ENCODE data around the gene PCMTD2.

Gene PCMTD2

DNA sequence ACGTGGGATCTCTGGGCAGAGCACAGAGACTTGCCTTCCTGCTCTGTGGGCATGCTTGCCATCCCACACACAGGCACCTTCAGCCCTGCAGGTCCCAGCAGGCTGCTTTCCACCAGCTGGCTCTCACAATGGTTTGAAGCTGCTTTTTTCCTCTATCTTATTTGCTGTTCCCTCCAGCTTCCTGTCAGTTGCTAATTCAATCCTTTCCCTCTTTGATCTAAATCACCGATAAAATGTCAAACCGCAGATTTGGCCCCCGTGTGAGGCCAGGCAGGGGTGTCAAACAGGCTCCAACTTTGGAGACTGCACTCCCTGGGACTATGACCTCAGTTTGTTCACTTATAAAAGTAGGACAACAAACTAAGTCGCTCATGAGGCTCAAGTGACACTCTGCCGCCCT, 40.6 kb upstream of the PCMTD2 start:
- Histone ChIP-seq H3K4me3 (no peak overlapping the region), H4K20me1 (no peaks in the 10 kb centered on the region), H3K4me2 (peak overlapping the region; percentile 77), H3K27ac (peak overlapping the region; percentile 37), H3K9ac (peak overlapping the region; percentile 23; the same call in 1 of the 2 replicates), H3K4me1 (peaks cover 95% of the 10 kb centered on the region), H3K27me3 (no peaks in the 10 kb centered on the region), H3K9me3 (no peaks in the 10 kb centered on the region), H3K36me3 (no peaks in the 10 kb centered on the region)
- TF ChIP-seq Cebpa-rat (IDR thresholded peaks at IDR 0.05): no peak

DNA sequence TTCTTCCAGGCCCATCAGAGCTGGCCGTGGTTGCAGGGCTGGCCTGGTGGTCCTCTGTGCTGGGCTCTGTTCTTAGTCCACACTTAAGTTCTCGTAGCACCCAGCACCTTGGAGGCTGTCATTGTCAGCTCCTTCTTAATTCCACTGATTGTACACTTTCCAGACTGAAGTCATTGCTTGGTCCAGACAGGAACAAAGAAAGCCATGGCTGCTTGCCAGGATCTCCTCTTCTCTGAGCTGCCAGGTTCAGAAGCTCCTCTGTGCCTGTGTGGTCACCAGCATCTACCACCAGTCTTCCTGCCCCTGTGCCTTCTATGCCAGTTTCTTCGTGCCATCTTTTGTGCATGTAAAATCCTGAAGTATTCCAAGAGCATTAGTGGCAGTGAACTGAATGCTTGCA, 39.5 kb upstream of the PCMTD2 start:
- Histone ChIP-seq H3K4me1 (peaks cover 93% of the 10 kb centered on the region), H3K36me3 (no peaks in the 10 kb centered on the region), H3K9me3 (no peaks in the 10 kb centered on the region), H3K4me2 (peak overlapping the region; percentile 77), H3K4me3 (no peak overlapping the region), H3K9ac (no peak overlapping the region), H4K20me1 (no peaks in the 10 kb centered on the region), H3K27me3 (no peaks in the 10 kb centered on the region), H3K27ac (no peak overlapping the region)
- no peak for TF ChIP-seq Cebpa-rat (IDR thresholded peaks at IDR 0.05)

DNA sequence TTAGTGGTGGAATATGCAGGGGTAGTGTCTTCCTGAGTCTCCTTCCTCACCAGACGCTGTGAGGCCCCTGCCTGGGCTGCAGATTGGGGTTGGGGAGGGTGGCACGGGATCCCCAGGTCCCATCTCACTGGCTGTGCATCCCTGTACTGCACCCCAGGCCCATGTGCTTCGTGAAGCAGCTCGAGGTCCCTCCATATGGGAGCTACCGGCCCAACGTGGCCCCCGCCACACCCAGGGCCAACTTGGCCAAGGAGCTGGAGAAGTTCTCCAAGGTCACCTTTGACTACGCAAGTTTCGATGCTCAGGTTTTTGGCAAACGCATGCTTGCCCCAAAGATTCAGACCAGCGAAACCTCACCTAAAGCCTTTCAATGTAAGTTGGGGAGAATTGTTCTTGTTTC, 38.6 kb upstream of the PCMTD2 start:
- H4K20me1 ChIP-seq: no peaks in the 10 kb centered on the region
- H3K36me3 ChIP-seq: no peaks in the 10 kb centered on the region
- H3K4me3 ChIP-seq: no peak overlapping the region
- H3K9me3 ChIP-seq: no peaks in the 10 kb centered on the region
- H3K27me3 ChIP-seq: no peaks in the 10 kb centered on the region
- H3K4me1 ChIP-seq: peaks cover 93% of the 10 kb centered on the region
- no peak for TF ChIP-seq Cebpa-rat (IDR thresholded peaks at IDR 0.05)
- H3K9ac ChIP-seq: no peak overlapping the region
- H3K27ac ChIP-seq: no peak overlapping the region
- H3K4me2 ChIP-seq: peak overlapping the region; percentile 77

DNA sequence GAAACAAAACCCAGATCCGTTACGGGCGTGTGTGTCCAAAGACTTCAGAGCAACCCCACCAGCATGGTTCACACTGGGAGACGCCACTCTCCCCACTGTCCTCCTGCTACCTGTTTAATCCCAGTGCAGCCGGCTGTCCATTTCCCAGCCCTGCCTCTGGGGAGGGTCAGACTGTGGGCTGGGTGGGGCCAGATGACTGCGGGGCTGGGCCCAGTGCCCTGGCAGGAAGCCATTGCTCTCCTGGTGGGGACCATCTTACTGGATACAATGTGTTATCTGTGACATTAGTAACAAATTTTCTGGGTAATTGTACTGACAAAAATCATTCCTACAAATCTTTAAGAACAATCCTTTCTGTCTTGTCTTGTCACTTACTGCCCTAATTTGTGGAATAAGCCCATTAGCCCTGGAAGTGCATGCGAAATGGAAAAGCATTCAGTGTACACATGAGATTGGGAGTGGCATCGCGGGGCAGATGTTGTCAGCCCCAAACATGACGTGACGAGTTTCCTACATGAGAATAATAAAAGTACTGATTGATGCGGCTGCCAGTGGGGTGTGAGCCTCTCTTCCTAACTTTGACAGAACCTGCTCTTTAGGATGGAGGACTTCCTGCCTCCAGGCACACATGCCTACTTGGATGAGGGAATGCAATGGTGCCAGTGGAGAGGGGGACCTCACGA, 37.9 kb upstream of the PCMTD2 start:
- peak overlapping the region; percentile 77 for H3K4me2 ChIP-seq
- H3K27me3 ChIP-seq: no peaks in the 10 kb centered on the region
- H3K4me3 ChIP-seq: no peak overlapping the region
- H3K36me3 ChIP-seq: no peaks in the 10 kb centered on the region
- TF ChIP-seq Cebpa-rat (IDR thresholded peaks at IDR 0.05): no peak
- H3K9me3 ChIP-seq: no peaks in the 10 kb centered on the region
- H3K9ac ChIP-seq: no peak overlapping the region
- no peak overlapping the region for H3K27ac ChIP-seq
- H3K4me1 ChIP-seq: peaks cover 94% of the 10 kb centered on the region
- no peaks in the 10 kb centered on the region for H4K20me1 ChIP-seq

DNA sequence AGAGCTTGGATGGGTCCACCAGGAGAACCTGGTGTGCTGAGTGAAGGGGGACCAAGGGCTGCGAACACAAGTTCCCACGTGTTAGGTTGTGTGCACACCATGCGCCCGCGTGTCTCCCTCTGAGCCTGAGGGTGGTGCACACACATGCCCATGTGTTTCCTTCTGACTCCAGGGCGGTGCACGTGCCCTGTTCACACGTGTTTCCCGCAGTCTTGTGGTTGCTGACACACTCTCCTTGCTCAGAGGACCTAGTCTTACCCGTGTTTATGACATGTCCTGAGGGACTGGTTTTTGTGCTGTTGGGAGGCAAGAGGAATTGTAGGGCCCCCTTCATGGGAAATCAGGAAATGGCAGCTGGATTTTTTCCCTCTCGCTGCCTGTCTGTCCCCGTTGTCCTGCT, 36.3 kb upstream of the PCMTD2 start:
- no peak for TF ChIP-seq Cebpa-rat (IDR thresholded peaks at IDR 0.05)
- peaks cover 94% of the 10 kb centered on the region for H3K4me1 ChIP-seq

DNA sequence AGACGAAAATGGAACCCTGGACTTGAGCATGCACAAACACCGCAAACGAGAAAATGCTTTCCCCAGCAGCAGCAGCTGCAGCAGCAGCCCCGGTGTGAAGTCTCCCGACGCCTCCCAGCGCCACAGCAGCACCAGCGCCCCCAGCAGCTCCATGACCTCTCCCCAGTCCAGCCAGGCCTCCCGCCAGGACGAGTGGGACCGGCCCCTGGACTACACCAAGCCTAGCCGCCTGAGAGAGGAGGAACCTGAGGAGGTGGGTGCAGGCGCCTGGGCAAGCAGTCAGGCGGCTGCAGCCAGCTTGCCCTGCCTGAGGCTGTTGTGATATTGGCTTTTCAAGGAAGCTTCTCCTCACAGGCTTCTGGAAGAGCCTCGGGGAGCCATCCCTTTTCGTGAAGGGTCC, 35.8 kb upstream of the PCMTD2 start:
- Histone ChIP-seq H3K4me3 (no peak overlapping the region), H3K27ac (no peak overlapping the region), H3K9me3 (no peaks in the 10 kb centered on the region), H4K20me1 (no peaks in the 10 kb centered on the region), H3K4me1 (peaks cover 94% of the 10 kb centered on the region), H3K36me3 (no peaks in the 10 kb centered on the region), H3K27me3 (no peaks in the 10 kb centered on the region), H3K4me2 (peak overlapping the region; percentile 51), H3K9ac (no peak overlapping the region)
- TF ChIP-seq Cebpa-rat (IDR thresholded peaks at IDR 0.05): no peak

More for the DNA sequence above, 36.3 kb upstream of the PCMTD2 start:
- H3K27me3 ChIP-seq: no peaks in the 10 kb centered on the region
- H4K20me1 ChIP-seq: no peaks in the 10 kb centered on the region
- peak overlapping the region; percentile 51 for H3K4me2 ChIP-seq
- H3K36me3 ChIP-seq: no peaks in the 10 kb centered on the region
- H3K9ac ChIP-seq: no peak overlapping the region
- H3K4me3 ChIP-seq: no peak overlapping the region
- H3K9me3 ChIP-seq: no peaks in the 10 kb centered on the region
- no peak overlapping the region for H3K27ac ChIP-seq

DNA sequence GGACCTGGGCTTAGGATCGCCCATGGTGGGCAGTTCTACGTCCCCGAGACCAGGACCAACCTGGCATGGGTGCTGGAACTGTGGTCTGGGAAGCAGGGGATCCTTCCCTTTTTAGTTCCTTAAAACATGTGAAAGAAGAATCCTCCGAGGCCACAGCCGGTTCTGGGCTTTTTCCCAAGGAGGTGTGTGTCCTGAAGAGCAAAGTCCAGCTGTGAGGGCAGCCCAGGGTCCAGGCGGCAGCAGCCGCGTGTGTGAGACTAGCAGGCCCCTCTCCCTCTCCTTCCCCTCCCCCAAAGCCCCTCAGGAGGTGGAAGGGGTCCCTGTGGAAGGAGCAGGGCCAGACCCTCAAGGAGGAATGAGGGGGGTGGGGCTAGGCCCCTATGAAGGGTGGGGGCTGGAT, 35.1 kb upstream of the PCMTD2 start:
- no peak overlapping the region for H3K9ac ChIP-seq
- TF ChIP-seq Cebpa-rat (IDR thresholded peaks at IDR 0.05): no peak
- no peaks in the 10 kb centered on the region for H3K36me3 ChIP-seq
- H3K4me3 ChIP-seq: no peak overlapping the region
- no peak overlapping the region for H3K27ac ChIP-seq
- no peak overlapping the region for H3K4me2 ChIP-seq
- no peaks in the 10 kb centered on the region for H3K9me3 ChIP-seq
- H3K27me3 ChIP-seq: peaks cover 3% of the 10 kb centered on the region; the same call in 1 of the 2 replicates
- H4K20me1 ChIP-seq: no peaks in the 10 kb centered on the region
- H3K4me1 ChIP-seq: peaks cover 94% of the 10 kb centered on the region

DNA sequence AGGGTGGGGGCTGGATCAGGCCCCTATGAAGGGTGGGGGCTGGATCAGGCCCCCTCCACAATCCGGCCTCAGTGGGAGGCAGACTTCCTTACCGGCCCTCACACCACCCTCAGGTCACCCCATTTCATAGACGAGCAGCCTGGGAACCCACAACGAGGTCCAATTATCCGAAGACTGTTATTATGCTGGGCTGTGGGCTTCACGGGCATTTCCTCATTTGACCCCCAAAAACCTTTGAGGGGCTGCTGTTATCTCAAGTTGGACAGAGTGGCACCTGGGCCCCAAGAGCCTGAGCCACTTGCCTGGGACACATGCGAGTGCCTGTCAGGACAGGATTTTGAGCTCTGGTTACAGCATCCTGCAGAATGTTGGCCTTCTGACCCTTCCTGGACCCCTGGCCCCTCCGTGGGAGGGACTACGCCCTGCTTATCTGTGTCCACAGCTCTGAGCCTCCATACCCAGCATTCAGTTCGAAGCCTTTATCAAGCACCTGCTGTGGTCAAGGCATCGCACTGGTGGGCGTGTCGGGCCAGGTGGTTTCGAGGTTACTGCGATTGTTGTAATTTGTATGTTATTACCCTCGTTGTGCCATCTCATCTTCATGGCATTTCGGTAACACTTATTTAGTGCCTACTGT, 34.5 kb upstream of the PCMTD2 start:
- Histone ChIP-seq H3K9ac (no peak overlapping the region), H3K9me3 (no peaks in the 10 kb centered on the region), H3K4me3 (no peak overlapping the region), H3K4me1 (peaks cover 94% of the 10 kb centered on the region), H3K27me3 (peaks cover 9% of the 10 kb centered on the region; the same call in 1 of the 2 replicates), H3K36me3 (no peaks in the 10 kb centered on the region), H4K20me1 (no peaks in the 10 kb centered on the region), H3K4me2 (0 out of 2 replicates have a peak overlapping the region, but pooled peaks have one; percentile 13), H3K27ac (no peak overlapping the region)
- no peak for TF ChIP-seq Cebpa-rat (IDR thresholded peaks at IDR 0.05)

DNA sequence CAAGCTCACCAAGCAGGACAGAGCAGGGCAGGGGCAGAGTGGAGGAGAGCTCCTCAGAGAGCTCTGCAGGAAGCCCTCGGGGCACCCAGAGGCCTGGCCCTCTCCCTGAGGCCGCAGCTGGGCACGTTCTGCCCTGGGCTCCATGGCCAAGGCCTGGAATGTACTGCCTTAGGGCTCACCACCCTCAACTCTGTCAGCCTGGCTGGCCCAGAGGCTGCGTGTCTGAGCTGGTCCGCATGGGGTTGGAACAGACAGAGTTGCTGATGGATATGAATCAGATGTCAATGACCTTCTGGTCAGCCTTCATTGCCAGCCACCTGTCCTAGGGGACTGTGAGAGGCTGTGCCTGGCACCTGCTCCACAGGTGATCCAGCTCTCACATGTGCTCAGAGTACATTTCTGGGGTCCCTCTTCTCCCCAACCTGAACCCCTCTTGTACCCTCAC, 33.2 kb upstream of the PCMTD2 start:
- no peak for TF ChIP-seq Cebpa-rat (IDR thresholded peaks at IDR 0.05)
- 0 out of 2 replicates have a peak overlapping the region, but pooled peaks have one; percentile 10 for H3K9ac ChIP-seq
- peaks cover 94% of the 10 kb centered on the region for H3K4me1 ChIP-seq
- no peaks in the 10 kb centered on the region for H3K36me3 ChIP-seq
- H3K4me2 ChIP-seq: peak overlapping the region; percentile 81
- no peak overlapping the region for H3K4me3 ChIP-seq
- H3K27ac ChIP-seq: 0 out of 2 replicates have a peak overlapping the region, but pooled peaks have one; percentile 5
- no peaks in the 10 kb centered on the region for H3K9me3 ChIP-seq
- no peaks in the 10 kb centered on the region for H4K20me1 ChIP-seq
- H3K27me3 ChIP-seq: peaks cover 22% of the 10 kb centered on the region

DNA sequence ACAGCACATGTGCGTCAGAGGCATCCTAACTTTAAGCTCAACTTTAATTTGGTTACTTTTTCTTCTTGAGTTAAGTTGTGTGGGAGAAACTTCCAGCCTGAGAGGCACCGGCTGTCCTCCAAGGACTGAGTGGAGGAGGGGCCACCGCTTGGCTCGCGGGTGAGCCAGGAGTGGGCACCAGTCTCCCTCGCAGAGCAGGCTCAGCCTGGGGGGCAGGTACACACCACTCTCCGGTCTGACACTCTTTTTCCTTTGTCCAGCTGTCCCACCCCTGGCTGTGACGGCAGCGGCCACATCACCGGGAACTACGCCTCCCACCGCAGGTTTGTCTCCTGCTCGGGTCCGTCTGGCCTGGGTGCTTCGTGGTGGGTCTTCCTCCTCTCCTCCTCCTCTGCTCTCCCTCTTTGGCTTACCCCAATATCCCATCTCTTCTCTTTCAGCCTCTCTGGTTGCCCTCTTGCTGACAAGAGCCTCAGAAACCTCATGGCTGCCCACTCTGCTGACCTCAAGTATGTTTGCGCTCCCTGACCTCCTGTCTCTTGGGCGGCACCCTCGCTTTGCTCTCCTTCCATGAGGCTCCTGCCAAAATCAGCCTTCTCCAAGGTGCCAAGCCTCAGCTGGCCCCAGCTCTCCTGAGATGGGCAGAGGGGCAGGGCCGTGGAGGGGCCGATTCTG, 32.6 kb upstream of the PCMTD2 start:
- Histone ChIP-seq H3K4me2 (peak overlapping the region; percentile 81), H3K27me3 (peaks cover 29% of the 10 kb centered on the region)

More for the DNA sequence above, 32.6 kb upstream of the PCMTD2 start:
- no peak for TF ChIP-seq Cebpa-rat (IDR thresholded peaks at IDR 0.05)
- peak overlapping the region; percentile 13; the same call in 1 of the 2 replicates for H3K9ac ChIP-seq
- no peak overlapping the region for H3K4me3 ChIP-seq
- no peaks in the 10 kb centered on the region for H3K36me3 ChIP-seq
- H3K27ac ChIP-seq: no peak overlapping the region
- no peaks in the 10 kb centered on the region for H3K9me3 ChIP-seq
- no peaks in the 10 kb centered on the region for H4K20me1 ChIP-seq
- H3K4me1 ChIP-seq: peaks cover 90% of the 10 kb centered on the region
